Suprapubic skin (tissue), 4 donors: ENCODE measurements around the gene RABGGTA. TPM values are rescaled to one million over a fixed set of nuclear protein-coding genes. Genes with fewer than 3 reads are reported as not detected.
"Not testable (repeated sequence)": the region's sequence is repeated elsewhere in the genome, so short reads cannot be mapped to it uniquely, and the experiment has no call there.

Source experiments
- DNase-seq, 2 donors: peaks; one replicate each; pipeline ENCODE4 v3.0.0-alpha.2; 2019; ENCODE audit warnings: low spot score in 2 of 2
- H3K27ac ChIP-seq: fragments of 200-600 bp; sonication (generic); one replicate; pipeline ENCODE4 v1.5.1; 2019
- H3K27me3 ChIP-seq: fragments of 200-600 bp; sonication (generic); one replicate; pipeline ENCODE4 v1.5.1; 2019
- H3K36me3 ChIP-seq: fragments of 200-600 bp; sonication (generic); one replicate; pipeline ENCODE4 v1.5.1; 2019
- H3K4me1 ChIP-seq: fragments of 200-600 bp; sonication (generic); one replicate; pipeline ENCODE4 v1.5.1; 2019
- H3K4me3 ChIP-seq: fragments of 200-600 bp; sonication (generic); one replicate; pipeline ENCODE4 v1.5.1; 2019; ENCODE audit warnings: mild to moderate bottlenecking
- H3K9me3 ChIP-seq: fragments of 200-600 bp; sonication (generic); one replicate; pipeline ENCODE4 v1.5.1; 2019
- CTCF ChIP-seq, 2 donors: fragments of 200-600 bp in 1 of 2; fragments of 450-650 bp in 1 of 2; sonication (generic) in 1 of 2; IDR thresholded peaks; one replicate each; pipeline ENCODE4 v1.5.1; 2016 to 2019; ENCODE audit warnings: antibody characterized with exemption in 2 of 2, mild to moderate bottlenecking in 1 of 2, moderate library complexity in 1 of 2
- EP300 ChIP-seq: sonication (generic); formaldehyde crosslinking; IDR thresholded peaks from one replicate; pipeline ENCODE4 v1.6.1; 2017; ENCODE audit warnings: antibody characterized with exemption
- POLR2A ChIP-seq, 2 donors: fragments of 450-650 bp; IDR thresholded peaks; one replicate each; pipeline ENCODE4 v1.6.1; 2017; ENCODE audit warnings: antibody characterized with exemption in 2 of 2, mild to moderate bottlenecking in 2 of 2, moderate library complexity in 2 of 2
- POLR2AphosphoS5 ChIP-seq, 3 donors: sonication (generic); formaldehyde crosslinking; IDR thresholded peaks; one replicate each; pipeline ENCODE4 v1.6.1; 2017; ENCODE audit warnings: antibody characterized with exemption in 3 of 3
- WGBS: methylation state at CpG from one replicate; pipeline ENCODE4 v1.1.5; 2018; 5-methylcytosine and 5-hydroxymethylcytosine counted together
- total RNA-seq, 4 donors: library from RNA; depleted of rRNA; stranded (reverse); fragments of >200 nt; gene quantifications; one replicate each; pipeline ENCODE4 v1.1.0, GENCODE V29; 2016

Gene RABGGTA
- total RNA-seq, 4 donors from 2014 or later = 50.4 to 65.9 (median 53.1) TPM

DNA sequence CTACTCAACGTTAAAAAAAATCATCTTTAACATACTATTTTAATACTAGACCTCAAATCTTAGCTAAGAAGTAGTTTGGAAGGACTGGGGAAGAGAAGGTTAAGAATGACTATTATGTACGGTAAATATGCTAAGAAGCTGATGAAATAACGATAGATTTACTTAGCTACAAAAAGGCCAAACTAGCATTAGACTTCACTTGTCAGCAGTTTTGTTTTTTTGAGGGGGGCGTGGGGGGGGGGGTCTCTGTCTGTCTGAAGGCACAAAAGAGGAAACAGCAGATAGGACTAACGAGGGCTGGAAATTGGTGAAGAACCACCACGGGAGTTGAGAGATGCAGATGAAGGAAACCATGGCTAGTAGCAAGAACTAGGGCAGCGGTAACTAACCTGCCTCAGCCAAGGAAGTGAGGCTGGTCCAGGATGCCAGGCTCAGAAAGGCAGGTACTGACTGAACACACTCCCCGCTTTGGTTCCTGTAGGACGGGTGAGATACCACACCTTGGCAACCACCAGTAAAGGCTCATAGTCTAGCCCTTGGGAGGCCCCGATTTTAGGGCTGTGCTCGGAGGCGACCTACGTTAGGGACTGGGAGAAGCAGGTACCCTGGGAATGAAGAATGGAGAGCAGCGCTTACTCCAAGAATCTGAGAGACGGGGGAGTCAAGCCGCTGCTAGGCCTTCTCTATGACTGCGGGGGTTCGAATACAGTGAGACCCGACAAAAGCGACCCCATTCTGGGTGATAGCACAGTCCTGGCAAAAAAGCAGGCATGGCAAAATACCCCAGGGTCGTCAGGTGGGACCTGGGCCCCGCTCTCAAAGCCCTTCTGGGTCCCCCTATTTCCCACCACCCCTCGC lies 39.9 kb downstream of the RABGGTA start:
- 12% methylated on average over 17 of the region's 23 CpGs for WGBS
- peaks cover 14% of the 10 kb centered on the region for H3K36me3 ChIP-seq
- H3K4me1 ChIP-seq = peaks cover 39% of the 10 kb centered on the region
- H3K27ac ChIP-seq = peak overlapping the region; percentile 87
- no peaks in the 10 kb centered on the region for H3K27me3 ChIP-seq
- TF ChIP-seq EP300 (no peak), POLR2AphosphoS5 (IDR thresholded peaks at IDR 0.05) (no peak), CTCF (IDR thresholded peaks at IDR 0.05) (no peak), POLR2A (IDR thresholded peaks at IDR 0.05) (no peak)
- no peaks in the 10 kb centered on the region for H3K9me3 ChIP-seq
- peak overlapping the region; percentile 79 for H3K4me3 ChIP-seq
- peak in 1 of 2 donors; percentile 72 for DNase-seq

GRCh38 chr14:24228902-24229301 lies 42.5 kb downstream of the RABGGTA start:
- no peak overlapping the region for H3K4me3 ChIP-seq
- WGBS = 90% methylated on average over 1 of the region's 1 CpG
- no peak for DNase-seq
- H3K27ac ChIP-seq = no peak overlapping the region
- peaks cover 4% of the 10 kb centered on the region for H3K36me3 ChIP-seq
- H3K4me1 ChIP-seq = peaks cover 25% of the 10 kb centered on the region
- no peak for TF ChIP-seq POLR2AphosphoS5 (IDR thresholded peaks at IDR 0.05)
- no peaks in the 10 kb centered on the region for H3K27me3 ChIP-seq
- no peaks in the 10 kb centered on the region for H3K9me3 ChIP-seq

DNA sequence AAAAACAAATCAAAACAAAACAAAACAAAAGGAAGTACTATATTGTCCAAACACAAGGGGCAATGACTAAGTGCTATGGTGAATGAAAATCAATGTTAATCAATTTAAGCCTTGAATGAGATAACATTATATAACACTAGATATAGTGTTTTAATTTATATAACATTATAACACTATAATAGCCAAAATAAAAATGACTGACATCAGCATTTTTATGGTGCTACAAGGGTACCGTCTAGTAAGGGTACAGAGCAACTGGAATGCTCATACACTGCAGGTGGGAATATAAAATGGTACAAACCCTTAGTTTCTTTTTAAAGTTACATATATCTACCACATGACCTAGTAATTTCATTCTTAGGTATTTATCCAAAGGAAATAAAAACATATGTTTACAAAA lies 44.9 kb downstream of the RABGGTA start:
- no peak overlapping the region for H3K4me3 ChIP-seq
- no peaks in the 10 kb centered on the region for H3K27me3 ChIP-seq
- no peak overlapping the region for H3K27ac ChIP-seq
- DNase-seq = no peak
- H3K4me1 ChIP-seq = peaks cover 11% of the 10 kb centered on the region
- H3K9me3 ChIP-seq = no peaks in the 10 kb centered on the region
- 64% methylated on average over 1 of the region's 1 CpG for WGBS
- H3K36me3 ChIP-seq = peaks cover 4% of the 10 kb centered on the region
- no peak for TF ChIP-seq POLR2AphosphoS5 (IDR thresholded peaks at IDR 0.05)
- TF ChIP-seq CTCF (IDR thresholded peaks at IDR 0.05) = no peak
- TF ChIP-seq EP300 = no peak

GRCh38 chr14:24224618-24225071 lies 46.8 kb downstream of the RABGGTA start:
- TF ChIP-seq EP300 (no peak), CTCF (IDR thresholded peaks at IDR 0.05) (no peak), POLR2AphosphoS5 (IDR thresholded peaks at IDR 0.05) (no peak), POLR2A (IDR thresholded peaks at IDR 0.05) (no peak)
- DNase-seq = no peak
- H3K27ac ChIP-seq = no peak overlapping the region

DNA sequence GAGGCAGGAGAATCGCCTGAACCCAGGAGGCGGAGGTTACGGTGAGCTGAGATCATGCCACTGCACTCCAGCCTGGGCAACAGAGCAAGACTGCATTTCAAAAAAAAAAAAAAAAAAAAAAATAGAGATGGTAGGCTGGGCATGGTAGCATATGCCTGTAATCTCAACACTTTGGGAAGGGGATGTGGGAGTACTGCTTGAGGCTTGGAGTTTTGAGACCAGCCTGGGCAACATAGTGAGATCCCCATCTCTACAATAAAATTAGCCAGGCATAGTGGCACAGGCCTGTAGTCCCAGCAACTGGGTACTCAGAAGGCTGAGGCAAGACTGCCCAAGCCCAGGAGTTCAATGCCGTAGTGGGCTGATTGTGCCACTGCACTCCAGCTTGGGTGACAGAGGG lies 48.4 kb downstream of the RABGGTA start:
- not testable (repeated sequence) for H3K4me3 ChIP-seq, H3K36me3 ChIP-seq, H3K27ac ChIP-seq, H3K9me3 ChIP-seq, H3K27me3 ChIP-seq, H3K4me1 ChIP-seq
- over 99% methylated on average over 4 of the region's 4 CpGs for WGBS
- DNase-seq = peak in 1 of 2 donors; percentile 11

More at GRCh38 chr14:24224618-24225071, 46.8 kb downstream of the RABGGTA start:
- H3K36me3 ChIP-seq = peaks cover 4% of the 10 kb centered on the region
- H3K4me1 ChIP-seq = no peaks in the 10 kb centered on the region
- 79% methylated on average over 7 of the region's 7 CpGs for WGBS
- H3K9me3 ChIP-seq = no peaks in the 10 kb centered on the region
- H3K27me3 ChIP-seq = no peaks in the 10 kb centered on the region
- no peak overlapping the region for H3K4me3 ChIP-seq

- peaks cover 4% of the 10 kb centered on the region for H3K36me3 ChIP-seq
- no peaks in the 10 kb centered on the region for H3K27me3 ChIP-seq
- H3K4me1 ChIP-seq = peaks cover 15% of the 10 kb centered on the region
- no peak overlapping the region for H3K4me3 ChIP-seq
- no peak for DNase-seq
- no peaks in the 10 kb centered on the region for H3K9me3 ChIP-seq
- WGBS = 58% methylated on average over 3 of the region's 3 CpGs
- TF ChIP-seq EP300 = no peak
- no peak for TF ChIP-seq POLR2A (IDR thresholded peaks at IDR 0.05)
- TF ChIP-seq CTCF (IDR thresholded peaks at IDR 0.05) = no peak
- TF ChIP-seq POLR2AphosphoS5 (IDR thresholded peaks at IDR 0.05) = no peak
- H3K27ac ChIP-seq = no peak overlapping the region
These were observed 51.9 kb downstream of the RABGGTA start for GRCh38 chr14:24219521-24219920.
